22Rv1 (cell line): ENCODE measurements around the gene BABAM2.

Source experiments
- CTCF ChIP-seq: fragments of 450-650 bp; IDR thresholded peaks from 2 replicates; pipeline ENCODE4 v1.5.1; 2017; ENCODE audit warnings: mild to moderate bottlenecking
- ZFX ChIP-seq: fragments of 450-650 bp; IDR thresholded peaks from 2 replicates; pipeline ENCODE4 v1.6.1; 2017; ENCODE audit warnings: antibody characterized with exemption, borderline replicate concordance

DNA sequence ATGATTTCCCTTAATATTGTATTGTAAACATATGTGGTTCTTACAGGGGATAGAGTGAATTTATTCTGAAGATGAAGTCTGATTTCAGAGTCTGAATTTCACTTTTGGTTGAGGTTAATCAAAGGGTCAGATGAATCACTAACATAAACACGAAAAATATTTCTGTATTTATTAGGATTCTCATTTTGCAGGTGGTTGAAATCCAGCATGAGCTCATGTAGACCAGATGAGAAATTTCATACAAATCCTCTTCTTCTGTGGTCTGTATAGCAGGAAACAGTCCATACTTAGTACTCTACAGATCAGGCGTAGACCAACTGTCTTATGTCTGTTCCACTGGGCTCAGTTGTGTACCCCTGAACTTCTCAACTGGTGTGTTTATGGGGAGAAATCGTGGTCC, 157.8 kb downstream of the BABAM2 start:
- TF ChIP-seq CTCF (no peak), ZFX (no peak)
